NCI-H146 treated with DMSO at 0.1 percent for 48 hours (cell line): ENCODE measurements around the gene SPHK2.
"Not testable (repeated sequence)": the region's sequence is repeated elsewhere in the genome, so short reads cannot be mapped to it uniquely, and the experiment has no call there.

Source experiments
- DNase-seq: peaks from one replicate; lab custom pipeline; 2025; ENCODE audit not compliant: unreplicated experiment; lab: John Stamatoyannopoulos, UW

Gene SPHK2

DNA sequence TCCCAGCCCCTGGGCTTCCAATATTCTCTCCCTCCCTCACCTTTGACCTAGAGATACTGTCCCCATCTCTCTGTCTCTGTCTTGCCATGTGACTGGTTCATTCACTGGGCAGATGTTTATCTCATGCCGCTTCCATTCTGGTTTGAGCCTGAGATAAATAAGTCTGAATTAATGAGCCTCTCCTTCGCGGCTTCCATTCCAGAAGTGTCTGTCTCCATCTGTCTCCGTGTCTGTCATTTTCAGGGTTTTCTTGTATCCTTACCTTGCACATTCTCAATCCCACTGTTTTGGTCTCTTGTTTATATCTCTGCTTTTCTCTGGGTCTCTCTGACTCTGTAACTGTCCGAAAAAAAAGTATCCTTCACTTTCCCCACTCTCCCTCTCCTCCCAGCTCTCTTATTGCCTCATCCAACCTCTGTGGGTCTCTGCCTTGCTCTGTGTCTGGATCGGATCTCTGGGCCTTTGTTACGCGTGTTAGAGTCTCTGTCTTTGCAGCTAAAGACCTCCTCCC lies 4.3 kb downstream of the SPHK2 start:
- no peak for DNase-seq

DNA sequence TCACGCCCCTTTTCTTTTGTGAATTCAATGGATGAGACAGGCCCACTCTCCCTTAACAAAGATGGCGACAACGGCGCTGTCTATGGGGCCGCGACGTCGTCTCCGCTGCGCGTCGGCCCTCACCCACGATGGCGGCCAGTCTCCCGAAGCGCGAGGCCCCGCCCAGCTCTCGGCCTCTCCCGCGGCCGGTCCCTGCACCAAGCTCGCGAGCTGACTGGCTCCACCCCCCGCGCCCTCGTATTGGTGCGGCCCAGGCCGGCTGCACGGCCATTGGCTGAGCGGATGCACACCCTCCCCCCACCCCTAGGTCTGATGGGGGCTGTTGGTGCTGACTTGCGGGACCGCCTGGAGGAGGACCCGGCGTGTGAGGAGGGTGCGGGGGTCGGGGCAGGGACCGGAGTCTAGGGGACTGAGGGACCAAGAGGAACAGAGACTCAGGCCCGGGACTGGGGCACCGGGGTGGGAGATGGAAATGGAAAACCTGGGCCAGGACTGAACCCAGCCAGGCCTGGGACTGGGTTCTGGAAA lies 4.8 kb downstream of the SPHK2 start:
- DNase-seq = peak; percentile 96

DNA sequence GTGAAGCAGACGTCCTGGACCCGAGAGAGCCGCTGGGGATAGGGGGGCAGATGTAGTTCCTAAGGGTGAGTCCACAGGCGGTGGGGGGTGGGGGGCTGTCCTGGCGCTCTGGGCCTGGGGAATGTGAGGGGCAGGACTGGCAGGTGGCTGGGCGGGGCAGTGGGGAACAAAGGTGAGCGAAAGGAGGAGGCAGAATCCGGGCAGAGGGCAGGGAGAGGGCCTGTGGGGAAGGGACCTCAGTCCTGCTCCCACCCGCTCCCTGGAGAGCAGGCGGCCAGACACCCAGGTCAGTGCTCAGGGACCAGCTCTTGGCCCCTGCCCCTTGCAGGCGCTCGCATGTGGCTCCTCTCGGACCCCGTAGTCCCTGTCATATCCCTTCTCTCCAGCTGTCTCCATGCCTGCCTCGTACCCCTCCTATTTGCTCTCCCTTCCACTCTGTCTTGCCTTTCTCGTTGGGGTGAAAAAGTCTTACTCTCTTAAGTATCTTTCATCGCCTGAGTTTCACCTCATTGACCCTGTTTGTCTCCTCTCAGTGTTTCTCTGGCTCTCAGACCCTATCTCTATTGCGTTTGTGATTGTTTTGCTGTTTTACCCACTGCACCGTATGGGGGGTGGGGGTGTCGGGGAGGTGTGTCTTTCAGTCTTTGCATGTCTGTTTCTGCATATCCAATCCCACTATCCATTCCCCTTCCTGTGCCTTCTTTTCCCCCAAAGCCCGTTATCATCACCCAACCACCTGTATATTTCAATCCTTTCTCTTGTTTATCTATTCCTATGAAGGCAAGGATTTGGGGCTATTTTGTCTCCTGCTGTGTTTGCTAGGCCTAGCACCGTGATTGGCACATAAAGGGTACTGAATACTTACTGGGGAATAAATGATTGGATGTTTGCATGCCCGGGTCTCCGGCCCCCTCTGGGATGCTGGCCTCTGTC lies 5.8 kb downstream of the SPHK2 start:
- DNase-seq = peak; percentile 26

DNA sequence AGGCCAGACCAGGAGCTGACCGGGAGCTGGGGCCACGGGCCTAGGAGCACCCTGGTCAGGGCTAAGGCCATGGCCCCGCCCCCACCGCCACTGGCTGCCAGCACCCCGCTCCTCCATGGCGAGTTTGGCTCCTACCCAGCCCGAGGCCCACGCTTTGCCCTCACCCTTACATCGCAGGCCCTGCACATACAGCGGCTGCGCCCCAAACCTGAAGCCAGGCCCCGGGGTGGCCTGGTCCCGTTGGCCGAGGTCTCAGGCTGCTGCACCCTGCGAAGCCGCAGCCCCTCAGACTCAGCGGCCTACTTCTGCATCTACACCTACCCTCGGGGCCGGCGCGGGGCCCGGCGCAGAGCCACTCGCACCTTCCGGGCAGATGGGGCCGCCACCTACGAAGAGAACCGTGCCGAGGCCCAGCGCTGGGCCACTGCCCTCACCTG lies 6.6 kb downstream of the SPHK2 start:
- no peak for DNase-seq

DNA sequence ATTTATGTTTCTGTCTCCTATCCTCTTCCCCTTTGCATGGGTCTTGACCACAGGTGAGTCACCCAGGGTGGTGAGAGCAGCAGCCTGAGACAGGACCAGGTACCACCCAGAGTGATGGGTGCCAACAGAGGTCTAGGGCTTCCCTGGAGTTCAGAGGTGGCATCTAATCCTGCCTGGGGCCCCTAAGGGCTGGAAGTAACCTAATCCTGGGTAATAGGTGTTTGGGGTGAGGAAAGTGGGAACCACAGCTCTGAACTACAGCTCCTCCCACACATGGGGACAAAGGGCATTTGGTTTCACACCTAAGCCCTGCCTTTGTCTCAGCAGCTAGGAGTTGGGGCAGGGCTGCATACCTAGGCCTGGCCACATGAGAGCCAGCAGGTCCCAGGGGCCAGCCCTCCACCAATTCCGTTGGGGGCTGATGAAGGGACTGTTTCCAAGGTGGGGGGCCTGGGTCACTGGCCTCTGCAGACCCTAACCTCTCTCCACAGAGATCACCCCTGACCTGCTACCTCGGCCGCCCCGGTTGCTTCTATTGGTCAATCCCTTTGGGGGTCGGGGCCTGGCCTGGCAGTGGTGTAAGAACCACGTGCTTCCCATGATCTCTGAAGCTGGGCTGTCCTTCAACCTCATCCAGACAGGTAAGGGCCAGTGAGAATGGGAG lies 8.0 kb downstream of the SPHK2 start:
- DNase-seq = no peak

DNA sequence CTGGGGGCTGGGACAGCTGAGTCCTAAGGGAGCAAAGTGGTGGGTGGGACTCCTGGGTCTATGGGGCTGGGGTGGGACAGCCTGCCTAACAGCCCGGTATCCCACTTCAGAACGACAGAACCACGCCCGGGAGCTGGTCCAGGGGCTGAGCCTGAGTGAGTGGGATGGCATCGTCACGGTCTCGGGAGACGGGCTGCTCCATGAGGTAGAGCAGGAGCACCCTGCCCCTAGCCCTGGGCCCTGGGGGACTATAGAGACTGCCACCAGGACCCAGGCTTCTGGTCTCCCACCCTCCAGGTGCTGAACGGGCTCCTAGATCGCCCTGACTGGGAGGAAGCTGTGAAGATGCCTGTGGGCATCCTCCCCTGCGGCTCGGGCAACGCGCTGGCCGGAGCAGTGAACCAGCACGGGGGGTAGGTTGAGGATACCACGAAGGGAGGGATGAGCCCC lies 8.6 kb downstream of the SPHK2 start:
- DNase-seq = no peak

DNA sequence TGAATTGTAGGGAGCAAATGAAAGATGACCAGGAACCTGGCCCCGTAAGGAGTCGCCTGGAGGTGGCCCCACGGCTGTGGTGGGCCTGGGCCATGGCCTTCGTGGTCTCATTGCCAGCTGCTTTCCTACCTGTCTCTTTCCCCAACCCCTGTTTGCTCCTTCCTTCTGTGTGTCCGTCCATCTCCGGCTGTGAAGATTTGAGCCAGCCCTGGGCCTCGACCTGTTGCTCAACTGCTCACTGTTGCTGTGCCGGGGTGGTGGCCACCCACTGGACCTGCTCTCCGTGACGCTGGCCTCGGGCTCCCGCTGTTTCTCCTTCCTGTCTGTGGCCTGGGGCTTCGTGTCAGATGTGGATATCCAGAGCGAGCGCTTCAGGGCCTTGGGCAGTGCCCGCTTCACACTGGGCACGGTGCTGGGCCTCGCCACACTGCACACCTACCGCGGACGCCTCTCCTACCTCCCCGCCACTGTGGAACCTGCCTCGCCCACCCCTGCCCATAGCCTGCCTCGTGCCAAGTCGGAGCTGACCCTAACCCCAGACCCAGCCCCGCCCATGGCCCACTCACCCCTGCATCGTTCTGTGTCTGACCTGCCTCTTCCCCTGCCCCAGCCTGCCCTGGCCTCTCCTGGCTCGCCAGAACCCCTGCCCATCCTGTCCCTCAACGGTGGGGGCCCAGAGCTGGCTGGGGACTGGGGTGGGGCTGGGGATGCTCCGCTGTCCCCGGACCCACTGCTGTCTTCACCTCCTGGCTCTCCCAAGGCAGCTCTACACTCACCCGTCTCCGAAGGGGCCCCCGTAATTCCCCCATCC lies 9.4 kb downstream of the SPHK2 start:
- no peak for DNase-seq

DNA sequence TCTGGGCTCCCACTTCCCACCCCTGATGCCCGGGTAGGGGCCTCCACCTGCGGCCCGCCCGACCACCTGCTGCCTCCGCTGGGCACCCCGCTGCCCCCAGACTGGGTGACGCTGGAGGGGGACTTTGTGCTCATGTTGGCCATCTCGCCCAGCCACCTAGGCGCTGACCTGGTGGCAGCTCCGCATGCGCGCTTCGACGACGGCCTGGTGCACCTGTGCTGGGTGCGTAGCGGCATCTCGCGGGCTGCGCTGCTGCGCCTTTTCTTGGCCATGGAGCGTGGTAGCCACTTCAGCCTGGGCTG lies 9.9 kb downstream of the SPHK2 start:
- DNase-seq = no peak

DNA sequence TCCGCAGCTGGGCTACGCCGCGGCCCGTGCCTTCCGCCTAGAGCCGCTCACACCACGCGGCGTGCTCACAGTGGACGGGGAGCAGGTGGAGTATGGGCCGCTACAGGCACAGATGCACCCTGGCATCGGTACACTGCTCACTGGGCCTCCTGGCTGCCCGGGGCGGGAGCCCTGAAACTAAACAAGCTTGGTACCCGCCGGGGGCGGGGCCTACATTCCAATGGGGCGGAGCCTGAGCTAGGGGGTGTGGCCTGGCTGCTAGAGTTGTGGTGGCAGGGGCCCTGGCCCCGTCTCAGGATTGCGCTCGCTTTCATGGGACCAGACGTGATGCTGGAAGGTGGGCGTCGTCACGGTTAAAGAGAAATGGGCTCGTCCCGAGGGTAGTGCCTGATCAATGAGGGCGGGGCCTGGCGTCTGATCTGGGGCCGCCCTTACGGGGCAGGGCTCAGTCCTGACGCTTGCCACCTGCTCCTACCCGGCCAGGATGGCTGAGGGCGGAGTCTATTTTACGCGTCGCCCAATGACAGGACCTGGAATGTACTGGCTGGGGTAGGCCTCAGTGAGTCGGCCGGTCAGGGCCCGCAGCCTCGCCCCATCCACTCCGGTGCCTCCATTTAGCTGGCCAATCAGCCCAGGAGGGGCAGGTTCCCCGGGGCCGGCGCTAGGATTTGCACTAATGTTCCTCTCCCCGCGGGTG lies 10.4 kb downstream of the SPHK2 start:
- no peak for DNase-seq

DNA sequence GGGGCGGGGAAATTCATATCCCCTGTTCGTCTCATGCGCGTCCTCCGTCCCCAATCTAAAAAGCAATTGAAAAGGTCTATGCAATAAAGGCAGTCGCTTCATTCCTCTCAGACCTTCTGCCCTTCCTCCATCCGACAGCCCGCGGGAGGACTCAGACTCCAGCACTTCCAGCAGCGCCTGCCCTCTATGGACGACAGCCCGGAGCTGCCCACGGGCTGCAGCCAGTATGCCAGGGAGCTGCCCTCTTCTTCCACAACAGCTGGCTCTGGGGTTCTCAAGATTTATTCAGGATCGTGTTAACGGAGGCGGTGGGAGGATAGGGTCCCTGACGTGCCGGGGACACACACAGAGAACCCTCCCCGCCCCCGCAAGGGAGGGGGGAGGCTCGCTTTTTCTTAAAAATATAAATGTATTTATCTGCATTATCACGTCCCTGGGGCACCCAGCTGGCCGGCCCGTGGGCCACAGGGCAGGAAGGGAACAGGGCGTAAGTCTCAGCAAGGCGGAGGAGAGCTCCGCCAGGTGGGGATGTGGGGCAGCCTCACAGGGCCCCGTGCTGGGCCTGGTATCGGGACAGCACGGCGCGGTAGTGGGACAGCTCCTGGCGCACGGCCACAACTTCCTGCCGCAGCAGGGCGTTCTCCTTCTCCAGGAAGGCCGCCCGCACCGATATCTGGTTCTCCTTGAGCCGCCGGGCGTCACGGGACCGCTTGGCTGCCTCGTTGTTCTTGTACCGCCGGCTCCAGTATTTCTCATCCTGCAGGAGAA lies 11.2 kb downstream of the SPHK2 start:
- DNase-seq = no peak

DNA sequence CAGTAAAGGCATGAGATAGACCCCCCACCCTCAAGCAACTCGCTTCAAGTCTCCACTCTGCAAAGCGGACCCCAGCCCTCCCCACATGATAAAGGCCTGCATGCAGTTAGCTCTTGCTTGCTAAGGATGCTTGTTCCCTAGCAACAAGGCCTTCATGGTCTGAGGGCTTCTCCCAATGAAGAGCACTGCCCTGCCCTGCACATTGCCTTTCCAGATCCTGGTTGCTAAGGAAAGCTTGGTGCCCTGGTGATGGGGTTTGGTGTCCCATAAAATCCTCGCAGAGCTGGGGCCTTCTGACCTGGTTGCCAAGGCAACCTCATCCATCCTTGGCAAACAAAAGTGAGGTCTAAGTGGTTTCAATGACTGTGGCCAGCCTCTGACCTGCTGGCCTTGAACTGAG lies 11.9 kb downstream of the SPHK2 start:
- no peak for DNase-seq

DNA sequence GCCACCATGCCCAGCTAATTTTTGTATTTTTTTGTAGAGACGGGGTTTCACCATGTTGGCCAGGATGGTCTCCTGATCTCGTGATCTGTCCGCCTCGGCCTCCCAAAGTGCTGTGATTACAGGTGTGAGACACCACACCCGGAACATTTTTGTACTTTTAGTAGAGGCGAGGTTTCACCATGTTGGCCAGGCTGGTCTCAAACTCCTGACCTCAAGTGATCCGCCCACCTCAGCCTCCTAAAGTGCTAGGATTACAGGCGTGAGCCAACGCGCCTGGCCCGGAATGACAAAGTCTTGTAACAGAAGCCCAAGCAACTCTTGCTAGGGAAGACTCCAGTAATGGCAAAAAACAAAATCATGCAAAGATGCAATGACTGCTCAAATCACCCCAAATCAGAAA lies 13.0 kb downstream of the SPHK2 start:
- not testable (repeated sequence) for DNase-seq

DNA sequence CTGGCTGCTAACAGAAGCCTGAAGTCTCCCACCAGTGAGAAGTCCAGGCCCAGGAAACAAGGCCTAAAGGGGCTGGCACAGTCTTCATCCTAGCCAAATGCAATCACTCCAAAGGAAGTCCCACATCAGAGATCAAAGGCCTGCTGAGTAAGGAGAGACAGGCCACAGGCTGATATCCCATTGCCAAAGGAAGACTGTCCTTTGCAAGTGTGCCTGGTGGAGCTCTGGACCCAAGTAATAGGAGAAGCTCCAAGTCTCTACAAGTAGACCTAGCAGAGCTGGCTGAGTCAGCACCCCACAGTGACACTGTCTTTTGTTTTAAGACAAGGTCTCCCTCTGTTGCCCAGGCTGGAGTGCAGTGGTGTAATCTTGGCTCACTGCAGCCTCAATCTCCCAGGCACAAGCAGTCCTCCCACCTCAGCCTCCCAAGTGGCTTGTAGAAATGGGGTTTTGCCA lies 13.4 kb downstream of the SPHK2 start:
- no peak for DNase-seq

DNA sequence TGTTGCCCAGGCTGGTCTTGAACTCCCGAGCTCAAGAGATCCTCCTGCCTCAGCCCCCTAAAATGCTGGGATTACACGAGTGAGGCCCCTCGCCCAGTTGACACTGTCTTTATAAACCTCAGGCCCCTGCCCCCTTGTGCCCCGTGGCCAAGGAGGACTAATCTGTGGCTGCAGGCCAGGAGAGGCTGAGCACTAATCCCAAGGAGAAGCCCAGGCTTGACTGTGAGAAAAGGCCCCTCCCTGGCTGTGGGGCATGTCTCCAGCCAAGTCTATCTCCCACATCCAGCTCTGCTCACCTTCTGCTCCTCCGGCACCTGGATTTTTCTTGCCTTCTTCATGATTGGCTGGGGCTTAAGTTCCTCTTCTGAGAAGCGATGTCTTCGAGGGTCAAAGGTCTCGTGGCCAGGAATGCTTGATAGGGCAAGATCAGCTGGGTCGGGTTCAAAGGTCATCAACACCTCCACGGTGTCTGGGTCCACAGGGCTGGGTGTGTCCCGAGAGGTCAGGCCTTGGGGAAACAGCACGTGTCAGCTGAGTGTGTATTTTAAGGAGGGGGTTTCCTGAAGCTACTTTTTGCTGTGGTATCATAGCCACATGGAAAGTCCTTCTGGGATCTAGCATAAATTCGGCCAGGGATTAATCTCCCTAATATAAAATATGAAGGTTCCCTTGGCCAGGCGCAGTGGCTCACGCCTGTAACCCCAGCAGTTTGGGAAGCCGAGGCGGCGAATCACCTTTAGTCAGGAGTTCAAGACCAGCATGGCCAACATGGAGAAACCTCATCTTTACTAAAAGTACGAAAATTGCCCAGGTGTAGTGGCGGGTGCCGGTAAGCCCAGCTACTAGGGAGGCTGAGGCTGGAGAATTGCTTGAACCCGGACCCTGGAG lies 14.1 kb downstream of the SPHK2 start:
- DNase-seq = no peak

DNA sequence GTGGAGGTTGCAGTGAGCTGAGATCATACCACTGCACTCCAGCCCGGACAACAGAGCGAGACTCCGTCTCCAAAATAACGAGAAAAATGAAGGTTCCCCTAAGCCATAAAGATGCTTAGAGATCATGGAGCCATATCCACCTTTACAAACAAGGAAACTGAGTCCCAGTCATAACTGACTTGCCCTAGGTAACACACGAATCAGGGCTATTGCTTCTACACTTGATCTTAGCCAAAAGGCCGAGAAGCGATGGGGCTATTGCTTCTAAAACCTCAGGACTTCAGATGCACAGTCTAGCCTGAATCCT lies 14.7 kb downstream of the SPHK2 start:
- no peak for DNase-seq

DNA sequence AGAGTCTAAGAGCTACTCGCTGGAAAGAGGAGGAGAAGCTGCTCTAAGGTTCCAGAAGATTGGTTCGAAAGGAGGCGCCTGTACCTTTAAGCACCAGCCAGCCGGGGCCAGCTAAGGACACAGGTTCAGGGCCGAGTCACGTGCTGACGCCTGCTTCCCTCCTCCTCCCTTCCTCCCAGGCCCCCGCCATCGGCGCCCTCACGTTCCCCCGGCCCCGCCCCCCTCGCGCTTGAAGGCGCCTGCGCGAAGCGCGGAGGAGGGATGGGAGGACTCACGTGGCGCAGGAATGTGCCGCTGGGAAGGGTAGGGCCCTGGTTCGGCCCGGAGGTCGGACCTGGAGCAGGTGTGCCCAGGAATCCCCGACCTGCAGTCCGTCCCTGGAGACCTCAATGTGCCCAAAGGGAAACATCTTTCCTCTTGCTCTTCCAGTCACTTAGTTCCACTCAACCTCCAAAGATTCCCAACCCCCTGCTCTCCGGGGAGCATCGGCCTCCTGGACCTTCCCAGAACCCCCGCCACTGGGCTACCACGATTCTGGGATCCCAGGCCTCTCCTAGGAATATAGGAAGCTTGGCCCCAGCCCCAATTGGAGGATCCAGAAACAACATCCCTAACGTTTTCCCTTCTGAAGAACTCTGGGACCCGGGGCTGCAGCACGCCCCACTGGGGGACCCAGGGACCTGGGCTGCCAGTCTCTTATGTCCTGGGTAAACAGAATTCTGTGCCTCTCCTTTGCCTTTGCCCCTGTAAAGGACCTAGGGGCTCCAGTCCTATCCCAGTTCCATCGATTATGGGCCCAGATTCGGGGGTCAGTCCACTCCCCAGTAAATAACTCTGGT lies 15.3 kb downstream of the SPHK2 start:
- peak; percentile 91 for DNase-seq

DNA sequence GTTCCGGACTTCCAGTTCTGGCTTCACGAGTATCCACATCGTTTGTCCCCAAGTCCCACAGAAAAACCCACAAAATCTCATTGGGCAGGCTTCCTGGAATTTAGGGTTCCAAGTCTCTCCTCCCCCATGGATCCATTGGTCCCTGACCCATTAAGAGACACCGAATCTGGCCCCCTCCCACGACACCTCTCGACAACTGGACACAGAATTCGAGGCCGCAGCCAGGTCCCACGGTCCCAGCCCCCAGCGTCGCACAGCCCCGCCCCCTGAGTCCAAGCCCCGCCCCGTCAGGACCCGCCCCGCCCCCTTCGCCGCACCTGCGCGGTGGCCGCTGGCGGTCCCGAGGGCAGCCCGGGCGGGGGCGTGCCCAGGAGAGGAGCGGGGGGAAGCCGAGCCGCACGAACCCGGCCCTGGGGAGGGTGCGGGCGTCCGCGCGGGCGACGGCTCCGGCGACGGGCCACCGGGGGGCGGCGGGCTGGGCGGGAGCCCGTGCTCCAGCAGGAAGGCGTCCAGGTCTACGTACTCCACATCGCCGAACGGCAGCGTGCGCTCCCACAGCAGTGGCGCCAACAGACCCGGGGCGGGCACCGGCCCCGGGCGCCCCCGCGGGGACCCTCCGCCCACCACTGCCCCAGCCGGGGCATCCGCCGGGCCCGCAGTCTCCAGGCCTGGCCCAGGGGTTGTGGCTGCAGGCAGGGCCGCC lies 16.1 kb downstream of the SPHK2 start:
- peak; percentile 27 for DNase-seq
